Spleen (tissue), 11 donors: ENCODE measurements around the gene ADAMTS17. TPM values are rescaled to one million over a fixed set of nuclear protein-coding genes. Genes with fewer than 3 reads are reported as not detected.
"Not testable (repeated sequence)": the region's sequence is repeated elsewhere in the genome, so short reads cannot be mapped to it uniquely, and the experiment has no call there.

Experiments
- DNase-seq: peaks from one replicate; pipeline ENCODE4 v3.0.0-alpha.2; 2020
- H3K27ac ChIP-seq, 8 donors: fragments of 200-600 bp; sonication (generic) in 7 of 8; 1 replicate in 4 of 8; 2 replicates in 4 of 8; pipeline versions ENCODE4 v1.5.0 to v1.8.0; 2016 to 2021; ENCODE audit warnings: inconsistent platforms in 4 of 8, mild to moderate bottlenecking in 4 of 8, moderate library complexity in 1 of 8
- H3K27me3 ChIP-seq, 7 donors: fragments of 200-600 bp; sonication (generic) in 6 of 7; replicated peaks in 1 of 7; 1 replicate in 4 of 7; 2 replicates in 3 of 7; pipeline versions ENCODE4 v1.5.0 to v1.8.0; 2016 to 2021; ENCODE audit warnings: inconsistent platforms in 3 of 7, mild to moderate bottlenecking in 1 of 7
- H3K36me3 ChIP-seq, 6 donors: fragments of 200-600 bp; sonication (generic) in 5 of 6; 1 replicate in 4 of 6; 2 replicates in 2 of 6; pipeline versions ENCODE4 v1.5.0 to v1.8.0; 2016 to 2021; ENCODE audit warnings: inconsistent platforms in 2 of 6
- H3K4me1 ChIP-seq, 6 donors: fragments of 200-600 bp; sonication (generic) in 5 of 6; 1 replicate in 3 of 6; 2 replicates in 3 of 6; pipeline versions ENCODE4 v1.5.0 to v1.8.0; 2016 to 2021; ENCODE audit warnings: inconsistent platforms in 3 of 6
- H3K4me3 ChIP-seq, 8 donors: fragments of 200-600 bp; sonication (generic) in 7 of 8; 1 replicate in 4 of 8; 2 replicates in 4 of 8; pipeline versions ENCODE4 v1.5.0 to v1.8.0; 2016 to 2021; ENCODE audit warnings: inconsistent platforms in 4 of 8, mild to moderate bottlenecking in 4 of 8, moderate library complexity in 2 of 8
- H3K9me3 ChIP-seq, 8 donors: fragments of 200-600 bp; sonication (generic) in 7 of 8; 1 replicate in 4 of 8; 2 replicates in 4 of 8; pipeline versions ENCODE4 v1.5.0 to v1.8.0; 2016 to 2021; ENCODE audit warnings: inconsistent platforms in 4 of 8
- POLR2A ChIP-seq, 3 donors: fragments of 450-650 bp; IDR thresholded peaks; one replicate each; pipeline ENCODE4 v1.5.1; 2017; ENCODE audit warnings: antibody characterized with exemption in 3 of 3, mild to moderate bottlenecking in 1 of 3
- POLR2AphosphoS5 ChIP-seq, 3 donors: sonication (generic); formaldehyde crosslinking; IDR thresholded peaks; one replicate each; pipeline ENCODE4 v1.5.1; 2017; ENCODE audit warnings: antibody characterized with exemption in 3 of 3
- WGBS, 5 donors: extraction: QIAGEN DNeasy Blood & Tissue Kit in 3 of 5; methylation state at CpG; one replicate each; pipeline versions ENCODE4 v1.1.5 to v1.1.7; 2013 to 2018; 5-methylcytosine and 5-hydroxymethylcytosine counted together
- intact Hi-C: fragments of 100-400 bp; cut with DNase I; formaldehyde crosslinking; loops from one replicate; pipeline ENCODE4 v1.15.0; 2023; ENCODE audit warnings: low total_unique reads
- polyA plus RNA-seq, 3 donors: library from polyadenylated mRNA; stranded (reverse); fragments of 200-250 nt; gene quantifications; one replicate each; pipeline ENCODE4 v1.2.1, GENCODE V29; 2013
- total RNA-seq, 7 donors: library from RNA; depleted of rRNA in 3 of 7; stranded (reverse); fragments of >200 nt in 3 of 7; fragmentation: NEBNext Ultra II Directional in 4 of 7; extraction: Animal tissue kit (Norgen Biotek cat#: 25700) in 4 of 7; gene quantifications; one replicate each; pipeline versions ENCODE4 v1.1.0 to v1.2.1, GENCODE V29; 2016 to 2021
- TF ChIP-seq, protein P1 (sequence below), 11 experiments: fragments of 200-600 bp in 7 of 11; fragments of 450-650 bp in 4 of 11; sonication (generic) in 4 of 11; IDR thresholded peaks in 8 of 11; conservative IDR thresholded peaks in 3 of 11; 1 replicate in 7 of 11; 2 replicates in 4 of 11; pipeline versions ENCODE4 v1.4.0 to v1.8.0; 2016 to 2021; ENCODE audit warnings: antibody characterized with exemption in 11 of 11, inconsistent platforms in 4 of 11, mild to moderate bottlenecking in 1 of 11
- donor health status: healthy with polysubstance abuse.
- donor health status: DM: no; HTN: no; CAD: no; lungs with moderate emphysema.
- donor health status: DM: no; HTN: no; CAD: no.
- donor health status: Bipolar disorder and iron deficiency.
- donor health status: healthy.
- donor health status: DM: no; HTN: no; CAD: no.
- donor health status: DM: yes; HTN: yes; CAD: no.

The ADAMTS17 gene
- total and polyA plus RNA-seq, 10 donors: 0.21 to 13.2 (median 5.8) TPM

DNA sequence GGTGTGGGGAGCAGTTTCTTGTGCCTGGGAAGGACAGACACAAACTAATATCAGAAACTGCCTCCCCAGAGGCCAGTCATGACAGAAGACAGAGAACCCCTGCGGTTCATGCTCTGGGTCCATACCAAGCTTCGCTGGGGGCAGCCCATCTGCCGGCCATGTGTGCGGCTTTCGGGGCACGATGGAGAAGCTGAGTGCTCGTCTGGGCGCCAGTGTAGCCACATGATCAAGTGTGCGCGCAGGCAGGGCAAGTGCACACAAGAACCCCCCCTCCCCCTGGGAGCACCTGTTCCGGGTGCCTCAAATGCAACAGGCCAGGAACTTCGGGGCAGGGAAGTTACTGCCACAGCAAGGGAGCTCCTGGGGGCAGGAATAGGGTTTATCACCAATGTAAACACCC, 1.8 kb downstream of the ADAMTS17 start:
- TF ChIP-seq POLR2A (IDR thresholded peaks at IDR 0.05): no peak
- TF ChIP-seq POLR2AphosphoS5 (IDR thresholded peaks at IDR 0.05): no peak
- TF ChIP-seq, protein P1, sequence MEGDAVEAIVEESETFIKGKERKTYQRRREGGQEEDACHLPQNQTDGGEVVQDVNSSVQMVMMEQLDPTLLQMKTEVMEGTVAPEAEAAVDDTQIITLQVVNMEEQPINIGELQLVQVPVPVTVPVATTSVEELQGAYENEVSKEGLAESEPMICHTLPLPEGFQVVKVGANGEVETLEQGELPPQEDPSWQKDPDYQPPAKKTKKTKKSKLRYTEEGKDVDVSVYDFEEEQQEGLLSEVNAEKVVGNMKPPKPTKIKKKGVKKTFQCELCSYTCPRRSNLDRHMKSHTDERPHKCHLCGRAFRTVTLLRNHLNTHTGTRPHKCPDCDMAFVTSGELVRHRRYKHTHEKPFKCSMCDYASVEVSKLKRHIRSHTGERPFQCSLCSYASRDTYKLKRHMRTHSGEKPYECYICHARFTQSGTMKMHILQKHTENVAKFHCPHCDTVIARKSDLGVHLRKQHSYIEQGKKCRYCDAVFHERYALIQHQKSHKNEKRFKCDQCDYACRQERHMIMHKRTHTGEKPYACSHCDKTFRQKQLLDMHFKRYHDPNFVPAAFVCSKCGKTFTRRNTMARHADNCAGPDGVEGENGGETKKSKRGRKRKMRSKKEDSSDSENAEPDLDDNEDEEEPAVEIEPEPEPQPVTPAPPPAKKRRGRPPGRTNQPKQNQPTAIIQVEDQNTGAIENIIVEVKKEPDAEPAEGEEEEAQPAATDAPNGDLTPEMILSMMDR (IDR thresholded peaks at IDR 0.05 in 8 of 11, conservative IDR thresholded peaks at IDR 0.05 in 3 of 11): no peak
- Histone ChIP-seq H3K9me3 (no peaks in the 10 kb centered on the region), H3K27ac (no peak overlapping the region), H3K36me3 (no peaks in the 10 kb centered on the region), H3K4me3 (no peak overlapping the region), H3K27me3 (peaks cover 0 to 77% (median 15%) of the 10 kb centered on the region in 7 donors), H3K4me1 (peaks cover 0 to 42% (median 11%) of the 10 kb centered on the region in 6 donors)
- 82 to 91% (median 89%) methylated on average over 12 of the region's 12 CpGs for WGBS, 5 donors
- DNase-seq: no peak
- intact Hi-C loops: loop anchor here (5.0 kb wide), 1 partner anchor 408 kb away; no protein-coding TSS in a partner anchor

DNA sequence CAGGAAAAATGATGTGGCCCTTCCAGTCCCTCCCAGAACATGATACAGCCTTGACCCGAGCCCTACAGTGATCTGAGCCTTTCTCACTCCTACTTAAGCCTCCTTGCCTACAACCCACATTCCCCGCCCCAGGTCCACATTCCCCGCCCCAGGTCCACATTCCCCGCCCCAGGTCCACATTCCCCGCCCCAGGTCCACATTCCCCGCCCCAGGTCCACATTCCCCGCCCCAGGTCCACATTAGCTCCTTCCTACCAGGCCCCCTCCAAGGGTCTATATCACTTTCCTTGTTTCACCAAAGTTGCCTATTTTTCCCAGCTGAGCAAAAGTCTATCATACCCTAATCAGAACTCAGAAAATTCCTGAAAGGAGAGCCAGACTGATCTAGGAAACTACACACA, 2.3 kb downstream of the ADAMTS17 start:
- H3K4me3 ChIP-seq, H3K36me3 ChIP-seq, DNase-seq, H3K27ac ChIP-seq, H3K9me3 ChIP-seq: not testable (repeated sequence)
- 75 to 86% (median 84%) methylated on average over 7 of the region's 7 CpGs for WGBS, 5 donors
- intact Hi-C loops: loop anchor here (5.0 kb wide), 1 partner anchor 407 kb away; no protein-coding TSS in a partner anchor
- H3K27me3 ChIP-seq: peaks cover 0 to 83% (median 15%) of the 10 kb centered on the region in 7 donors
- H3K4me1 ChIP-seq: peaks cover 0 to 48% (median 11%) of the 10 kb centered on the region in 6 donors

DNA sequence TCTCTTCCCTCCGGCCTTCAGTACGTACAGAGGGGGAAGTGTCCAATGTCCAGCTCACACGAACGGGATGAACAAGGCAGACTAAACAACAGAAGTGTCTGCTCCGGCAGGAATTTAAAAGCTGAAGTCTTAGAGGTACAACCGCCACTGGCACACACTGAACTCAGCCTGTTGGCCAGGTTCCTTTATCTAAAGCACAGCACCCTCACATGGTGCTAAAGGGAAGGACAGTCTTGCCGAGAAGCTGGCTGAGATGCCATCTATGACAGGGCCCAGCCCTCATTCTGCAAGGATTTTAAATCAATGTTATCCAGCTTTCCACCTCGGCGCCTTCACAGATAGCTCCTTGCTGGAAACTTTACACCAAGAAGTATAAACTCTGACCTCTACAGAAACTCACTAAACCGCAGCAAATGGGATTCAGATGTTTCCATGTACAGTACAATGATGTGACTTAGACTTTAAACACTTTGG, 2.8 kb downstream of the ADAMTS17 start:
- Histone ChIP-seq H3K27me3 (peaks cover 0 to 85% (median 15%) of the 10 kb centered on the region in 7 donors), H3K27ac (no peak overlapping the region), H3K36me3 (no peaks in the 10 kb centered on the region), H3K9me3 (no peaks in the 10 kb centered on the region), H3K4me3 (peak overlapping the region in 1 of 8 donors; percentile 25), H3K4me1 (peaks cover 0 to 52% (median 11%) of the 10 kb centered on the region in 6 donors)
- DNase-seq: no peak
- no peak for TF ChIP-seq POLR2A (IDR thresholded peaks at IDR 0.05)
- no peak for TF ChIP-seq POLR2AphosphoS5 (IDR thresholded peaks at IDR 0.05)
- TF ChIP-seq, protein P1 (IDR thresholded peaks at IDR 0.05 in 8 of 11, conservative IDR thresholded peaks at IDR 0.05 in 3 of 11): peak; percentile 34 to 79 (median 66)
- intact Hi-C loops: loop anchor here (5.0 kb wide), 1 partner anchor 407 kb away; no protein-coding TSS in a partner anchor
- WGBS, 5 donors: 29 to 39% (median 34%) methylated on average over 9 to 10 of the region's 10 CpGs

DNA sequence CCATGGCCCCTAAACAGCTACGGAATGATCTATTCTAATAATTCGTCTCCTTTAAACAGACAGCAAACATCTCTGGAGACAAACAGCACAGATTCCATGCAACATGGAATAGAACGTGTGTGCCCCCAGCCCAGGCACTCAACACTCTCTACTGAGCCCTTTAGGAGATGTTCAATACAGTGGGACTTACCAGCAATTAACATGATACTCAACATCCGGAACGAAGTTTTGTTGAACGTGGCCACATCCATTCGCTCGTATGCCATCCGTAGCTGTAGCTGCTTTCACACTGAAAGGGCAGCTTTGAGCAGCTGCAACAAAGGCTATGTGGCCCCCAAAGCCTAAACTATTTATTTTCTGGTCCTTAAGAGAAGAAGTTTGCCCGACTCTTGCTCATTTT, 3.5 kb downstream of the ADAMTS17 start:
- Histone ChIP-seq H3K9me3 (no peaks in the 10 kb centered on the region), H3K27me3 (peaks cover 0 to 79% (median 15%) of the 10 kb centered on the region in 7 donors), H3K4me3 (peak overlapping the region in 1 of 8 donors; percentile 25), H3K4me1 (peaks cover 0 to 60% (median 13%) of the 10 kb centered on the region in 6 donors), H3K27ac (no peak overlapping the region), H3K36me3 (no peaks in the 10 kb centered on the region)
- no peak for DNase-seq
- 79 to 86% (median 82%) methylated on average over 10 of the region's 10 CpGs for WGBS, 5 donors
- intact Hi-C loops: loop anchor here (5.0 kb wide), 1 partner anchor 406 kb away; no protein-coding TSS in a partner anchor
- TF ChIP-seq POLR2AphosphoS5 (IDR thresholded peaks at IDR 0.05) (no peak), POLR2A (IDR thresholded peaks at IDR 0.05) (no peak)
- TF ChIP-seq, protein P1 (IDR thresholded peaks at IDR 0.05 in 8 of 11, conservative IDR thresholded peaks at IDR 0.05 in 3 of 11): no peak
